Measurements from ENCODE around the gene CCK. TPM values are rescaled to one million over a fixed set of nuclear protein-coding genes. Genes with fewer than 3 reads are reported as not detected.
"Not testable (repeated sequence)": the region's sequence is repeated elsewhere in the genome, so short reads cannot be mapped to it uniquely, and the experiment has no call there.

The CCK gene
- total and polyA plus RNA-seq, 5 donors from 2014 or later: not detected

GRCh38 chr3:42300013-42300412 lies 34.0 kb upstream of the CCK start:
- DNase-seq (peak in 1 of 3 donors; percentile 39), ATAC-seq (ENCODE audit: low read depth in 2 of 2) (no peak)
- H3K27ac Mint-ChIP-seq: no peak overlapping the region
- Histone ChIP-seq H3K9me3 (ENCODE audit: control insufficient read depth in 2 of 2, low read length in 2 of 2) (no peaks in the 10 kb centered on the region), H3K4me3 (ENCODE audit: low read depth, low read length) (no peak overlapping the region), H3K4me1 (ENCODE audit: control insufficient read depth, insufficient read depth, low read length, poor library complexity, severe bottlenecking) (no peaks in the 10 kb centered on the region), H3K27ac (ENCODE audit: insufficient read depth, low read length, poor library complexity, severe bottlenecking) (no peak overlapping the region), H3K36me3 (ENCODE audit: control insufficient read depth, insufficient read depth, low read length) (no peaks in the 10 kb centered on the region), H3K27me3 (ENCODE audit: control insufficient read depth, insufficient read depth, low read length) (no peaks in the 10 kb centered on the region)
- H3K9me3 Mint-ChIP-seq: peaks cover 0 to 9% (median 0%) of the 10 kb centered on the region in 7 donors
- no peaks in the 10 kb centered on the region for H3K36me3 Mint-ChIP-seq
- peaks cover 0 to 9% (median 2%) of the 10 kb centered on the region in 4 donors for H3K4me1 Mint-ChIP-seq
- H3K4me3 Mint-ChIP-seq: no peak overlapping the region
- peaks cover 9% of the 10 kb centered on the region for H3K27me3 Mint-ChIP-seq

- Mint-ChIP-seq H3K4me1 (peaks cover 0 to 5% (median 0%) of the 10 kb centered on the region in 4 donors), H3K27ac (peak overlapping the region in 1 of 3 donors; percentile 86), H3K27me3 (peaks cover 9% of the 10 kb centered on the region), H3K9me3 (peaks cover 0 to 6% (median 0%) of the 10 kb centered on the region in 7 donors), H3K36me3 (no peaks in the 10 kb centered on the region), H3K4me3 (no peak overlapping the region)
- DNase-seq (no peak), ATAC-seq (ENCODE audit: low read depth in 2 of 2) (no peak)
- H3K27ac ChIP-seq (ENCODE audit: insufficient read depth, low read length, poor library complexity, severe bottlenecking): no peak overlapping the region
- no peaks in the 10 kb centered on the region for H3K9me3 ChIP-seq (ENCODE audit: control insufficient read depth in 2 of 2, low read length in 2 of 2)
- no peaks in the 10 kb centered on the region for H3K36me3 ChIP-seq (ENCODE audit: control insufficient read depth, insufficient read depth, low read length)
- no peaks in the 10 kb centered on the region for H3K27me3 ChIP-seq (ENCODE audit: control insufficient read depth, insufficient read depth, low read length)
- H3K4me1 ChIP-seq (ENCODE audit: control insufficient read depth, insufficient read depth, low read length, poor library complexity, severe bottlenecking): no peaks in the 10 kb centered on the region
- no peak overlapping the region for H3K4me3 ChIP-seq (ENCODE audit: low read depth, low read length)
These were observed 32.3 kb upstream of the CCK start for GRCh38 chr3:42298259-42298658.

DNA sequence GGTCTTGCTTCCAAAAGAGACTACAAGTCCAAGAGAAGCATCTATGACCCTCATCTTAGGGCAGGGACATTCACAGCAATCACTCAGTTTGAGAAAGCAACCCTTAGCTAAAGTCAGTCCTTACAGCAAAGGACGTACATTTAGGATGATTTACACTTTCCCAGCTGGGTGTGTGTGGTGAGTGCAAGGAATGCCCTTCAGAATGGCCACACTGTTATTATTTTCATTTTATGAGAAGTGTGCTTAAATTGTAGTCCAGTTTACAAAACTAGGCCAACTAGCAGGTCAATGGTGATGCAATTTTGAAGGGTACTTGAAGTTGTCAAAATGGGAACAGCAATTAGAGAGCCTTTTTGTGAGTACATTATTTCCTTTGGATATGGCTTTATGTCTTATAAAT lies 26.0 kb upstream of the CCK start:
- no peak overlapping the region for H3K4me3 Mint-ChIP-seq
- H3K4me3 ChIP-seq (ENCODE audit: low read depth, low read length): no peak overlapping the region
- H3K4me1 Mint-ChIP-seq: peaks cover 0 to 12% (median 2%) of the 10 kb centered on the region in 4 donors
- no peaks in the 10 kb centered on the region for H3K36me3 Mint-ChIP-seq
- ATAC-seq (ENCODE audit: low read depth in 2 of 2): no peak
- no peak for DNase-seq
- H3K27ac ChIP-seq (ENCODE audit: insufficient read depth, low read length, poor library complexity, severe bottlenecking): no peak overlapping the region
- no peaks in the 10 kb centered on the region for H3K4me1 ChIP-seq (ENCODE audit: control insufficient read depth, insufficient read depth, low read length, poor library complexity, severe bottlenecking)
- peaks cover 3% of the 10 kb centered on the region for H3K27me3 Mint-ChIP-seq
- H3K9me3 ChIP-seq (ENCODE audit: control insufficient read depth in 2 of 2, low read length in 2 of 2): no peaks in the 10 kb centered on the region
- no peaks in the 10 kb centered on the region for H3K27me3 ChIP-seq (ENCODE audit: control insufficient read depth, insufficient read depth, low read length)
- peaks cover 0 to 4% (median 0%) of the 10 kb centered on the region in 7 donors for H3K9me3 Mint-ChIP-seq
- no peaks in the 10 kb centered on the region for H3K36me3 ChIP-seq (ENCODE audit: control insufficient read depth, insufficient read depth, low read length)
- H3K27ac Mint-ChIP-seq: no peak overlapping the region

GRCh38 chr3:42290966-42291714 lies 25.2 kb upstream of the CCK start:
- Histone ChIP-seq H3K4me1 (ENCODE audit: control insufficient read depth, insufficient read depth, low read length, poor library complexity, severe bottlenecking) (no peaks in the 10 kb centered on the region), H3K4me3 (ENCODE audit: low read depth, low read length) (no peak overlapping the region), H3K36me3 (ENCODE audit: control insufficient read depth, insufficient read depth, low read length) (no peaks in the 10 kb centered on the region), H3K9me3 (ENCODE audit: control insufficient read depth in 2 of 2, low read length in 2 of 2) (no peaks in the 10 kb centered on the region), H3K27ac (ENCODE audit: insufficient read depth, low read length, poor library complexity, severe bottlenecking) (no peak overlapping the region), H3K27me3 (ENCODE audit: control insufficient read depth, insufficient read depth, low read length) (no peaks in the 10 kb centered on the region)
- Mint-ChIP-seq H3K4me1 (peaks cover 0 to 12% (median 2%) of the 10 kb centered on the region in 4 donors), H3K9me3 (peaks cover 0 to 4% (median 0%) of the 10 kb centered on the region in 7 donors), H3K36me3 (no peaks in the 10 kb centered on the region), H3K27ac (peak overlapping the region in 1 of 3 donors; percentile 2), H3K4me3 (no peak overlapping the region), H3K27me3 (no peaks in the 10 kb centered on the region)
- ATAC-seq (ENCODE audit: low read depth in 2 of 2) (no peak), DNase-seq (peak in 1 of 3 donors; percentile 7)

DNA sequence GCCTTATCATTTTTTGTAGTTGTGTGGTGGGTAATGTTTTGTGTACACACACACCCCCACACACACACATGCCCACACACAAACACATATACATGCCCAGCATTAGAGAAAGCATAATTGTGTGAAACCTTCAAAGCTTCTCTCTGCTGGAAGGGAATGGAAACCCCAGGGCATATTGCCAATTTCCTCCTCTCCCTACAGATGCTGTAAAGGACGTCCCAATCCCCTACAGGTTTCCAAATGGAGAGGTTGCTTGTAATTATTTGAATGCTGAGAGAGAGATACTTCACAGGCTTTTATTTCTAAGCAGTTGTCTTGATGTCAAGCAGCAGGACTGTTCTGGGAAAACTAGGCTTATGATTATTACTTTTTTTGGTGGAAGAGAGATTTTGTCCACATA lies 23.0 kb upstream of the CCK start:
- no peaks in the 10 kb centered on the region for H3K27me3 ChIP-seq (ENCODE audit: control insufficient read depth, insufficient read depth, low read length)
- Mint-ChIP-seq H3K9me3 (peaks cover 0 to 5% (median 0%) of the 10 kb centered on the region in 7 donors), H3K4me1 (peaks cover 0 to 12% (median 2%) of the 10 kb centered on the region in 4 donors), H3K27ac (no peak overlapping the region), H3K36me3 (no peaks in the 10 kb centered on the region), H3K27me3 (no peaks in the 10 kb centered on the region), H3K4me3 (no peak overlapping the region)
- H3K36me3 ChIP-seq (ENCODE audit: control insufficient read depth, insufficient read depth, low read length): no peaks in the 10 kb centered on the region
- ATAC-seq (ENCODE audit: low read depth in 2 of 2): no peak
- DNase-seq: no peak
- H3K4me1 ChIP-seq (ENCODE audit: control insufficient read depth, insufficient read depth, low read length, poor library complexity, severe bottlenecking): no peaks in the 10 kb centered on the region
- H3K27ac ChIP-seq (ENCODE audit: insufficient read depth, low read length, poor library complexity, severe bottlenecking): no peak overlapping the region
- no peaks in the 10 kb centered on the region for H3K9me3 ChIP-seq (ENCODE audit: control insufficient read depth in 2 of 2, low read length in 2 of 2)
- H3K4me3 ChIP-seq (ENCODE audit: low read depth, low read length): no peak overlapping the region

DNA sequence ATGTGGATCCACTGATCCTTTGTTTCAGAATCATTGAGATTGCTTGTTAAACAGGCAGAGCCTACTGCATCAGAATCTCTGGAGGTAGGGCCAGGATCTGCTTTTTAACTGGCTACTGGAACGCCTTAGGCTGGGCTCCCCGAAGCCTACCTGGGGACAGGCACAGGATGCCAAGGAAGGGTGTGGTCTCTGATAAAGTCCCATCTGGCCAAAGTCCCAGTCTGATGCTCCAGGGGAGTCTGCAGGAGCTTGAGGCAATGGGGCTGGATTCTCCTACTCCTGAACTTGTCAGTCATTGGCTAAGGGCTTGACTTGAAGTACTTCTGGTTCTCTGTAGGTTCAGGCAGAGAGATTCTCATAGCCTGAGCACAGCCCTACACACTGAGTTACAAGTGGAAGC lies 22.4 kb upstream of the CCK start:
- H3K9me3 Mint-ChIP-seq: peaks cover 0 to 5% (median 0%) of the 10 kb centered on the region in 7 donors
- ATAC-seq (ENCODE audit: low read depth in 2 of 2) (no peak), DNase-seq (no peak)
- H3K27ac ChIP-seq (ENCODE audit: insufficient read depth, low read length, poor library complexity, severe bottlenecking): no peak overlapping the region
- H3K27me3 ChIP-seq (ENCODE audit: control insufficient read depth, insufficient read depth, low read length): no peaks in the 10 kb centered on the region
- no peaks in the 10 kb centered on the region for H3K9me3 ChIP-seq (ENCODE audit: control insufficient read depth in 2 of 2, low read length in 2 of 2)
- H3K36me3 ChIP-seq (ENCODE audit: control insufficient read depth, insufficient read depth, low read length): no peaks in the 10 kb centered on the region
- no peak overlapping the region for H3K4me3 ChIP-seq (ENCODE audit: low read depth, low read length)
- no peak overlapping the region for H3K4me3 Mint-ChIP-seq
- peaks cover 0 to 12% (median 2%) of the 10 kb centered on the region in 4 donors for H3K4me1 Mint-ChIP-seq
- no peaks in the 10 kb centered on the region for H3K27me3 Mint-ChIP-seq
- H3K27ac Mint-ChIP-seq: no peak overlapping the region
- no peaks in the 10 kb centered on the region for H3K4me1 ChIP-seq (ENCODE audit: control insufficient read depth, insufficient read depth, low read length, poor library complexity, severe bottlenecking)
- no peaks in the 10 kb centered on the region for H3K36me3 Mint-ChIP-seq

DNA sequence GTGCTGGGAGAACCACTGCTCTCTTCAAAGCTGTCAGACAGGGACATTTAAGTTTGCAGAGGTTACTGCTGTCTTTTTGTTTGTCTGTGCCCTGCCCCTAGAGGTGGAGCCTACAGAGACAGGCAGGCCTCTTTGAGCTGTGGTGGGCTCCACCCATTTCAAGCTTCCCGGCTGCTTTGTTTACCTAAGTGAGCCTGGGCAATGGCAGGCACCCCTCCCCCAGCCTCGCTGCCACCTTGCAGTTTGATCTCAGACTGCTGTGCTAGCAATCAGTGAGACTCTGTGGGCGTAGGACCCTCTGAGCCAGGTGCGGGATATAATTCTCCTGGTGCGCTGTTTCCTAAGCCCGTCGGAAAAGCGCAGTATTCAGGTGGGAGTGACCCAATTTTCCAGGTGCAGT lies 21.4 kb upstream of the CCK start:
- H3K27ac Mint-ChIP-seq; H3K9me3 ChIP-seq (ENCODE audit: control insufficient read depth in 2 of 2, low read length in 2 of 2); H3K27ac ChIP-seq (ENCODE audit: insufficient read depth, low read length, poor library complexity, severe bottlenecking); H3K27me3 Mint-ChIP-seq; H3K4me3 ChIP-seq (ENCODE audit: low read depth, low read length); ATAC-seq (ENCODE audit: low read depth in 2 of 2); H3K4me1 ChIP-seq (ENCODE audit: control insufficient read depth, insufficient read depth, low read length, poor library complexity, severe bottlenecking); H3K36me3 ChIP-seq (ENCODE audit: control insufficient read depth, insufficient read depth, low read length); H3K27me3 ChIP-seq (ENCODE audit: control insufficient read depth, insufficient read depth, low read length); H3K4me3 Mint-ChIP-seq; H3K9me3 Mint-ChIP-seq; DNase-seq; H3K36me3 Mint-ChIP-seq: not testable (repeated sequence)
- peaks cover 0 to 12% (median 2%) of the 10 kb centered on the region in 4 donors for H3K4me1 Mint-ChIP-seq

GRCh38 chr3:42277676-42278075 lies 11.7 kb upstream of the CCK start:
- no peaks in the 10 kb centered on the region for H3K4me1 Mint-ChIP-seq
- peaks cover 5% of the 10 kb centered on the region for H3K36me3 Mint-ChIP-seq
- Histone ChIP-seq H3K36me3 (ENCODE audit: control insufficient read depth, insufficient read depth, low read length) (no peaks in the 10 kb centered on the region), H3K9me3 (ENCODE audit: control insufficient read depth in 2 of 2, low read length in 2 of 2) (peaks cover 5 to 20% of the 10 kb centered on the region in 2 experiments), H3K27ac (ENCODE audit: insufficient read depth, low read length, poor library complexity, severe bottlenecking) (no peak overlapping the region), H3K27me3 (ENCODE audit: control insufficient read depth, insufficient read depth, low read length) (no peaks in the 10 kb centered on the region), H3K4me3 (ENCODE audit: low read depth, low read length) (no peak overlapping the region), H3K4me1 (ENCODE audit: control insufficient read depth, insufficient read depth, low read length, poor library complexity, severe bottlenecking) (no peaks in the 10 kb centered on the region)
- peaks cover 15% of the 10 kb centered on the region for H3K27me3 Mint-ChIP-seq
- DNase-seq: no peak
- H3K4me3 Mint-ChIP-seq: no peak overlapping the region
- H3K27ac Mint-ChIP-seq: no peak overlapping the region
- peaks cover 0 to 21% (median 6%) of the 10 kb centered on the region in 7 donors for H3K9me3 Mint-ChIP-seq
- ATAC-seq (ENCODE audit: low read depth in 2 of 2): no peak

Data from CD4-positive, CD25-positive, alpha-beta regulatory T cell (primary cell).